Astrocyte of the spinal cord (primary cell): ENCODE results near the gene RUFY4.

Experiments
- DNase-seq: peaks from one replicate; pipeline ENCODE4 v3.0.0; 2011; ENCODE audit warnings: low read depth, low spot score
- H3K4me3 ChIP-seq: 2 replicates; pipeline ENCODE4 v1.5.1; 2011; ENCODE audit warnings: low read depth, mild to moderate bottlenecking, low read length, moderate library complexity
- CTCF ChIP-seq: IDR thresholded peaks from 2 replicates; pipeline ENCODE4 v1.5.1; 2012; ENCODE audit warnings: low read depth, mild to moderate bottlenecking, low read length, inconsistent platforms
- in situ Hi-C: cut with HindIII; loops from 2 replicates; pipeline ENCODE4 v1.10.0; 2017; ENCODE audit warnings: low sequenced_read_pairs

RUFY4 gene

DNA sequence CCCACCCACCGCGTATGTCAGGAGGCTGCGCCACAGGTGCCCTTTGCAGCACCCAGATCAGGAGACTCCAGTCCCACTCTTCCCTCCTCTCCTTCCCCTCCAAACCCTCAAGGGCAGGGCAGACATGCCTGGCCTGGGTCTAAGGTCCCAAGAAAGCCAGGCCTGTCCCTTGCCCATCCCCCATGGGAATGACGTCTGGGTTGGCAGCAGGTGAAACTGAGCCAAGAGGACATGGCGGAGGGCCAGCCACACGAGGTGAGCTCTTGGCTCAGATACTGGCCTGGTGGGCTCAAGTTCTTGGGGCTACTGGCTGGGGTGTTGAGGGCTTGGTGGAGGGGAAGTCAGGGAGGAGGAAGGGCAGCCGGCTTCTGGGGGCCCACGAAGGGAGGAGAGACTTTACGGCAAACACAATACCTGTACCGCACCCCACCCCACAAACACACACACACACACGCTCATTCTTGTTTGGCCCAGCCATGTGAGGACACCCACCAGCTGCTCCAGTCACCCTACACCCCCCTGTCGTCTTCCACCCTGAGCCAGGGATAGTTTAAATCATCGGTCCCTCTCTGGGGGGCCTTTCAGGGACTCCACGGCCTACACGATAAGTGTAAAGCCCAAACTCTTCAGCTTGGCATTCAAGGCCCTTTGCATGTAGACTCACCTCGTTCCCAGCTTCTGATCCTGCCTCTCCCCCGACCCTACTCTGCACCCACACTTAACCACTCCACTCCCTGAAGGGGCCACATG is 42.2 kb upstream of the RUFY4 start:
- no peak for DNase-seq
- H3K4me3 ChIP-seq = no peak overlapping the region
- TF ChIP-seq CTCF = no peak
- in situ Hi-C loops = no loop called here

DNA sequence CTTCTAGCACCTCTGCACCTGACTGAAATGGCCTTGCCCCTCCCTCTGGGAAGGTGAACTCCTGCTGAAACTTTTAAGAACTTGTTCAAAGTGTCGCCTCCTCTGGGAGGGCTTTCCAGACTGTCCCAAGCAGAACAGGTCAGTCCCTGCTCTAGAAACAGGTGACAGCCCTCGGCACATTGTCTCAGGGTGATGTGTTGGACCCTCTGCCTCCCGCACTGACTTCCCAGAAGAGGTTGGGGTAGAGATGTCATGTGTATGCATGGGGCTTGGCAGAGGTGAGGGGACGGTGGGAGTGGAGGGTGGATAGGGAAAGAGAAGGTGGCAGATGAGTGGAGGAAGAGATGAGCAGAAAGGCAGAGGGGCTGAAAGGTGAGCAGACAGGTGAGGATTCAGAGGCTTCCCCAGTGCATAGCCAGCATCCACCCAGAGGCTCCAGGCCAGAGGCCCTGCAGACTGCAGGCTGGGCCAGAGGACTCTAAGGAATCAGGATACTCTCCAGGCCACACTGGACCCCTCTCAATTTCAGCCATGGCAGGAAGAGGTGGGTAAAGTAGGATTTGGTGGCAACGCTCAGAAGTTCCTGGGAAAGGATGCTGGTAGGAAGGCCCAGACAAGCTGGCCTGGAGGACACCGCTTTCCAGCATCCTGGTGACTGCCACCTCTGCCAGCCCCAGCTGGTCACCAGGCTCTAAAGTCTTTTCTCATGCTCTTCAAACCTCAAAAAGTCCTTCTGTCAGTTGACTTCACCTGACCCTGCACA is 41.4 kb upstream of the RUFY4 start:
- TF ChIP-seq CTCF = no peak
- no peak overlapping the region for H3K4me3 ChIP-seq
- no peak for DNase-seq
- in situ Hi-C loops = no loop called here

GRCh38 chr2:218028189-218028495 is 40.9 kb upstream of the RUFY4 start:
- in situ Hi-C loops = no loop called here
- no peak for DNase-seq
- TF ChIP-seq CTCF = no peak

GRCh38 chr2:218028562-218029348 is 40.3 kb upstream of the RUFY4 start:
- no peak for DNase-seq
- in situ Hi-C loops = no loop called here
- no peak for TF ChIP-seq CTCF
- H3K4me3 ChIP-seq = no peak overlapping the region

More at GRCh38 chr2:218028189-218028495, 40.9 kb upstream of the RUFY4 start:
- no peak overlapping the region for H3K4me3 ChIP-seq

GRCh38 chr2:218029366-218030360 is 39.4 kb upstream of the RUFY4 start:
- no peak for DNase-seq
- H3K4me3 ChIP-seq = no peak overlapping the region
- in situ Hi-C loops = no loop called here
- no peak for TF ChIP-seq CTCF
